ENCODE results near the gene PTPN21. TPM values are rescaled to one million over a fixed set of nuclear protein-coding genes. Genes with fewer than 3 reads are reported as not detected.
A peak's percentile ranks its signal among the peaks of the same experiment; 100 is the strongest.

Gene PTPN21
- total RNA-seq, 4 donors from 2014 or later = 15.7 to 20.8 (median 17.6) TPM

DNA sequence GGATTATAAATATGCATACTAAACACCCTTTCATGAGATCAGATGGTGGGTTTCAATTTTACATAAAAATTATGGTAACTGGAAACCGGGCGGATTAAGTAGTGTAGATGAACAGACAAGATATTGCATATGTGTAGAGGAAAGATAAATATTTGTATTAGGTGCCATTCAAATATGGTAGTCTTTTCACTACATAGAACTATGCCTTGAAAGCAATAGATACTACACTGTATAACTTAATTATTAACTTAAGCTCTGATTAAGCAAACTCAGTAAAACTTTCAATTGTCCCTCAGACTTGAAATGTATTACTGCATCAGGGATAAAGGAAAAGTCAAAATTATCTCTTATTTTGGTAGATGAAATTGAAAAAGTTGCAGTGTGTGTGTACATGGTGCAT, 1.9 kb downstream of the PTPN21 start:
- Histone ChIP-seq H3K4me3 (peak overlapping the region in 1 of 4 donors; percentile 54), H3K4me1 (peaks cover 0 to 20% (median 0%) of the 10 kb centered on the region in 4 donors), H3K36me3 (peaks cover 0 to 15% (median 0%) of the 10 kb centered on the region in 3 donors), H3K27ac (no peak overlapping the region), H3K9me3 (no peaks in the 10 kb centered on the region), H3K27me3 (no peaks in the 10 kb centered on the region)
- DNase-seq = no peak
- TF ChIP-seq POLR2A (IDR thresholded peaks at IDR 0.05) (no peak), CTCF (IDR thresholded peaks at IDR 0.05) (no peak)

- H3K4me3 ChIP-seq = peak overlapping the region; percentile 33 to 79 (median 46)
- peaks cover 0 to 16% (median 0%) of the 10 kb centered on the region in 3 donors for H3K36me3 ChIP-seq
Observed at GRCh38 chr14:88551980-88552431, 2.8 kb downstream of the PTPN21 start.

GRCh38 chr14:88551094-88551870, 3.5 kb downstream of the PTPN21 start:
- peaks cover 0 to 19% (median 0%) of the 10 kb centered on the region in 3 donors for H3K36me3 ChIP-seq
- peak overlapping the region; percentile 7 to 56 (median 42) for H3K27ac ChIP-seq
- H3K4me3 ChIP-seq = peak overlapping the region; percentile 33 to 79 (median 46)
- H3K9me3 ChIP-seq = no peaks in the 10 kb centered on the region
- peak in 2 of 3 donors; percentile 80 to 82 for DNase-seq
- peaks cover 0 to 20% (median 0%) of the 10 kb centered on the region in 4 donors for H3K4me1 ChIP-seq
- H3K27me3 ChIP-seq = no peaks in the 10 kb centered on the region
- peak in 3 of 6 experiments; percentile 38 to 55 (median 54) for TF ChIP-seq CTCF (IDR thresholded peaks at IDR 0.05)
- no peak for TF ChIP-seq POLR2A (IDR thresholded peaks at IDR 0.05)

More at GRCh38 chr14:88551980-88552431, 2.8 kb downstream of the PTPN21 start:
- Histone ChIP-seq H3K9me3 (no peaks in the 10 kb centered on the region), H3K27me3 (no peaks in the 10 kb centered on the region), H3K27ac (peak overlapping the region; percentile 7 to 56 (median 42)), H3K4me1 (peaks cover 0 to 20% (median 0%) of the 10 kb centered on the region in 4 donors)
- peak in 1 of 3 donors; percentile 57 for DNase-seq
- TF ChIP-seq POLR2A (IDR thresholded peaks at IDR 0.05) (no peak), CTCF (IDR thresholded peaks at IDR 0.05) (no peak)

GRCh38 chr14:88550078-88550477, 4.7 kb downstream of the PTPN21 start:
- Histone ChIP-seq H3K4me1 (peaks cover 0 to 20% (median 0%) of the 10 kb centered on the region in 4 donors), H3K4me3 (no peak overlapping the region), H3K27ac (no peak overlapping the region), H3K36me3 (peaks cover 0 to 28% (median 0%) of the 10 kb centered on the region in 3 donors), H3K27me3 (no peaks in the 10 kb centered on the region), H3K9me3 (no peaks in the 10 kb centered on the region)
- DNase-seq = no peak
- no peak for TF ChIP-seq POLR2A (IDR thresholded peaks at IDR 0.05)
- TF ChIP-seq CTCF (IDR thresholded peaks at IDR 0.05) = no peak

DNA sequence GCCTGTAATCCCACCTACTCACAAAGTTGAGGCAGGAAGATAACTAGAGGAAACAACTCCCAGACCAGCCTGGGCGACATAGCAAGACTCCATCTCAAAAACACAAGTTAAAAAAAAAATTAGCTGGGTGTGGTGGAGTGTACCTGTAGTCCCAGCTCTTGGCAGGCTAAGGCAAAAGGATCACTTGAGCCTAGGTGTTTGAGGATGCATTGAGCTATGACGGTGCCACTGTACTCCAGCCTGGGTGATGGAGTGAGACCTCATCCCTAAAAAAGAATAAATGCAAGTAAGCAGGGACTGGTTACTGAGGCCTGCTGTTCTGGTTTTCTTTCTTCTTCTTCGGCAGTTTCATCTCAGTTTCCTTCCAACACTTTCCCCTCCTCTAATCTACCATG, 7.4 kb downstream of the PTPN21 start:
- DNase-seq = no peak
- Histone ChIP-seq H3K4me1 (peaks cover 0 to 20% (median 0%) of the 10 kb centered on the region in 4 donors), H3K36me3 (peaks cover 0 to 28% (median 0%) of the 10 kb centered on the region in 3 donors), H3K4me3 (no peak overlapping the region), H3K27ac (no peak overlapping the region), H3K9me3 (no peaks in the 10 kb centered on the region), H3K27me3 (no peaks in the 10 kb centered on the region)
- no peak for TF ChIP-seq CTCF (IDR thresholded peaks at IDR 0.05)
- no peak for TF ChIP-seq POLR2A (IDR thresholded peaks at IDR 0.05)

All from Peyer's patch (tissue), 4 donors.